Cardiac fibroblast (primary cell): ENCODE results near the gene TIAM1.

Source experiments
- DNase-seq, 2 donors: peaks; one replicate each; pipeline versions ENCODE4 v3.0.0 to v3.0.0-alpha.2; 2010; ENCODE audit warnings: low read depth in 2 of 2
- H3K4me3 ChIP-seq, 2 donors: replicated peaks in 1 of 2; 1 replicate in 1 of 2; 2 replicates in 1 of 2; pipeline ENCODE4 v1.5.1; 2011; ENCODE audit warnings: low read depth in 2 of 2, low read length in 2 of 2, mild to moderate bottlenecking in 2 of 2, moderate library complexity in 1 of 2
- TF ChIP-seq, protein P1 (sequence below): IDR thresholded peaks from one replicate; pipeline ENCODE4 v1.5.1; 2011; ENCODE audit warnings: low read depth, mild to moderate bottlenecking, low read length, inconsistent platforms

TIAM1 gene

DNA sequence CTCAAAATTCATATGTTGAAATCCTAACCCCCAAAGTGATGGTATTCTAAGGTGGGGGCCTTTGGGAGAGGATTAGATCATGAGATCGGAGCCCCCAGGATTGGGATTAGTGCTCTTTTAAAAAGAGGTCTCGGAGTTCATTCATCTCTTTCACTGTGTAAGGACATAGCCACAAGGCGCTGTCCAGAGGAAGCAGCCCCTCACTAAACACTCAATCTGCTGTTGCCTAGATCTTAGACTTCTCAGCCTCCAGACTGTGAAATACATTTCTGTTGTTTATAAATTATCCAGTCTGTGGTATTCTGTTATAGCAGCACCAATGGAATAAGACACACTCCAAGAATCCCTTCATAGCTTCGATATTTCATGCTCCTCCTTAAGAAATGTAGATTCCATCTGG lies 12.4 kb upstream of the TIAM1 start:
- TF ChIP-seq, protein P1, sequence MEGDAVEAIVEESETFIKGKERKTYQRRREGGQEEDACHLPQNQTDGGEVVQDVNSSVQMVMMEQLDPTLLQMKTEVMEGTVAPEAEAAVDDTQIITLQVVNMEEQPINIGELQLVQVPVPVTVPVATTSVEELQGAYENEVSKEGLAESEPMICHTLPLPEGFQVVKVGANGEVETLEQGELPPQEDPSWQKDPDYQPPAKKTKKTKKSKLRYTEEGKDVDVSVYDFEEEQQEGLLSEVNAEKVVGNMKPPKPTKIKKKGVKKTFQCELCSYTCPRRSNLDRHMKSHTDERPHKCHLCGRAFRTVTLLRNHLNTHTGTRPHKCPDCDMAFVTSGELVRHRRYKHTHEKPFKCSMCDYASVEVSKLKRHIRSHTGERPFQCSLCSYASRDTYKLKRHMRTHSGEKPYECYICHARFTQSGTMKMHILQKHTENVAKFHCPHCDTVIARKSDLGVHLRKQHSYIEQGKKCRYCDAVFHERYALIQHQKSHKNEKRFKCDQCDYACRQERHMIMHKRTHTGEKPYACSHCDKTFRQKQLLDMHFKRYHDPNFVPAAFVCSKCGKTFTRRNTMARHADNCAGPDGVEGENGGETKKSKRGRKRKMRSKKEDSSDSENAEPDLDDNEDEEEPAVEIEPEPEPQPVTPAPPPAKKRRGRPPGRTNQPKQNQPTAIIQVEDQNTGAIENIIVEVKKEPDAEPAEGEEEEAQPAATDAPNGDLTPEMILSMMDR, result no peak
- no peak for DNase-seq
- no peak overlapping the region for H3K4me3 ChIP-seq

DNA sequence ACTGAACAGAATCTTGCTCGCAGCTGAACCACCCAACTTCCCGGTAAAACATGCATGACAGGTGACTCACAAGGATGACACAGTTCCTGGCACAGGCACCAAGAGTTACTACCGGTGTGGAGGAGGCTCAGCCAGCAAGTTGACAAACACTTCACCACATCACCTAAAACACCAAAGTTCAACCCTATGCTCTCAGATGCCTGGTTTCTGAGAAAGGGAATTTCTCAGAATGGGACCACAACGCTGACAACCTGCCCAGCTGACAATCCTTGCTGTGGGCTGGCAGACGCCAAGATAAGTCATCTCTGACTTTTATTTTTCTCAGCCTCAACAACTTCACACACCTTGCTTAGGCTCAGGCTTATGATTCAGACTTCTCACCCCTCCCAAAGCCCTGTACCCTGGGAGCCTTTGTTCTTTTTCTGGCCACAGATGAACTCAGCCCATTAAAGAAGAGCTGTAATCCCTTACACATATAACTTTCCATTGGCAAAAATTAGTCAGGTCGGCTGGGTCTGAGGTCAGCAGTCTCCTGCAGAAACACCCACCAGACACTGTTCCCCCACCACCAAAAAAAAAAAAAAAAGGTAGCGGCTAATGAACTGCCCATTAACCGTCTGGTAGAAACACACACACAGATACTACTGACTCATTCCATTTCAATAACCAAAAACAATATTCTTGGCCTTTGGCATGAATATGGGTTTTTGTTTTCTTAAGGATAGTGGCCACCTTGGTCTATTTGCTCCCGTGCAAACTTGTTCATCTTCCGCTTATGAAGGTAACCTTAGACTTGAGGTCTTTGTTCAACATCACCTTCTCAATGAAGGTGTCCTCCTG lies 10.8 kb upstream of the TIAM1 start:
- H3K4me3 ChIP-seq, result no peak overlapping the region
- DNase-seq, result peak; percentile 57 to 95
- TF ChIP-seq, protein P1, result no peak

DNA sequence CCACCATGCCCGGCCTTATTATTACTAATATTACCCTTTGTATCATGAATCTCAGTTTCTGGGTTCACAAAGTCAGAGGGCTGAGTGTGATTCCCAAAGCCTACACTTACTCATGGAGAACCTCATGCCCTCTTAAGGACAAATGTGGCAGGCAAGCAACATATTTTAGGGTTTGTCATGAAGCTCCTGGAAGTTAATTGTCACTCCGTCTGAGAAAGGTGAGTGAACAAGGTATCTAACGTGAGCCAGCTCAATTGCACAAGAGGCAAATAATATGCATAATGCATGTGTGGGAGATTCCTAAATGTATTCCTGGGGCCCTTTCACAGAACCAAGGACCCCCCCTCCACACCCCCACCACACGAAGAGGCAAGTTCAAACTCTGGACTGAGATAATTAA lies 10.1 kb upstream of the TIAM1 start:
- TF ChIP-seq, protein P1, result no peak
- no peak overlapping the region for H3K4me3 ChIP-seq
- DNase-seq, result no peak

DNA sequence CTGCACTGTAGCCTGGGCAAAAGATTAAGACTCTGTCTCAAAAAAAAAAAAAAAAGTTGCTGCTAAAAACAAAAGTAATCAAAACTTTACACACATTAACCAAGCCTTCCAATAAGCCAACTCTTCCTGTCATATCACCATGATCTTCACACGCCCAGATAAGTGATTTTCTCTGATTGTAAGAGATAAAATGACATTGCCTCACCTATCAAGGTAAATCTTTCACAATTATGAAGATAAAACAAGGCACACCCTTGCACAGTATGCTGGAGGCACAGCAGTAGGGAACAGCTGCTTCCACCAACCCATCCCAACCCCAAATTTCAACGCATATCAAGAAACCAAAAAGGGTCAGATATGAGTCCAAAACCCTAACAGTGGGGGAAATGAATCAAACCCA lies 8.8 kb upstream of the TIAM1 start:
- H3K4me3 ChIP-seq, result no peak overlapping the region
- DNase-seq, result no peak
- TF ChIP-seq, protein P1, result no peak

DNA sequence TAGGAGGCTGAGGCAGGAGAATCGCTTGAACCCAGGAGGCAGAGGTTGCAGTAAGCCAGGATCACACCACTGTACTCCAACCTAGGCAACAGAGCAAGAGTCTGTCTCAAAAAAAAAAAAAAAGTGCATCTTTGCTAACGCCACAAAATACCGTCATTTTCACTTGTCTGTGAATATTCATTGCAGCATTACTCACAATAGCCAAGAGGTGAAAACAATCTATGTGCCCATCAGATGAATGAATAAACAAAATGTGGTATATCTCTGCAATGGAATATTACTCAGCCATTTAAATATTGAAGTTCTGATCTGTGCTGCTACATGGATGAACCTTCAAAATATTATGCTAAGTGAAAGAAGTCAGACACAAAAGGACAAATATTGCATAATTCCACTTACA lies 7.9 kb upstream of the TIAM1 start:
- TF ChIP-seq, protein P1, result no peak
- no peak overlapping the region for H3K4me3 ChIP-seq
- peak in 1 of 2 donors; percentile 13 for DNase-seq

DNA sequence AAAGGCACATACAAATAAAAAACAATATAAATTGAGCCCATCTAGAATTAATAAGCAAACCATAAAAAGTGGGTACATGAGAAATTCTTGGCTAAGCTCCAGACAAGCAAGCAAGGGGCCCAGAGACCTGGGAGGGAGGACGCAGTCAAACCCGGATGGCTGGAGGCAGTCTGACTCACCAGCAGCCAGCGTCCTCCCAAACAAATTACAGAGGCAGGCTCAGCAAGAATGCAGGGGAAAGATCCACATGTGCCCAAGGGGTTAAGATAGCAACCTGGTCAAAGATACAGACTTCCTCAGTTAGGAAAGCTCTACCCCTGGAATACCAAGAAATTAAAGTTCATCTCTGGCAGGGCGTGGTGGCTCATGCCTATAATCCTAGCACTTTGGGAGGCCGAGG lies 7.4 kb upstream of the TIAM1 start:
- peak; percentile 51 for DNase-seq
- TF ChIP-seq, protein P1, result no peak
- H3K4me3 ChIP-seq, result no peak overlapping the region
